Sciatic nerve (tissue), 2 donors: ENCODE results near the gene DYNLT2B. TPM values are rescaled to one million over a fixed set of nuclear protein-coding genes. Genes with fewer than 3 reads are reported as not detected.
"Not testable (repeated sequence)": the region's sequence is repeated elsewhere in the genome, so short reads cannot be mapped to it uniquely, and the experiment has no call there.

Source experiments
- ATAC-seq: fragments of 200-7000 bp; cut with Tn5 transposase; one replicate; pipeline ENCODE4 v1.9.1; 2020; ENCODE audit warnings: mild to moderate bottlenecking, moderate library complexity
- DNase-seq: peaks from one replicate; pipeline ENCODE4 v3.0.0-alpha.2; 2020; ENCODE audit warnings: low spot score
- intact Hi-C: fragments of 100-400 bp; cut with DNase I; formaldehyde crosslinking; loops from one replicate; pipeline ENCODE4 v1.14.2; 2022
- total RNA-seq: library from RNA; stranded (reverse); fragmentation: NEBNext Ultra II Directional; extraction: Animal tissue kit (Norgen Biotek cat#: 25700); gene quantifications from one replicate; pipeline ENCODE4 v1.2.1, GENCODE V29; 2021
- donor health status: DM: no; HTN: no; CAD: no.
- donor health status: DM: no; HTN: no; CAD: no.

The DYNLT2B gene
- total RNA-seq: 9.9 TPM

GRCh38 chr3:196317687-196318467 is at the start of gene DYNLT2B:
TSS of gene DYNLT2B (minus strand) at chr3:196318240. CDS start at chr3:196318152, 88 bp downstream.
- intact Hi-C loops: no loop called here
- peak; percentile 98 for ATAC-seq
- DNase-seq: peak; percentile 91

GRCh38 chr3:196365736-196366135 is 47.7 kb upstream of the DYNLT2B start:
- DNase-seq (no peak), ATAC-seq (no peak)
- intact Hi-C loops: no loop called here

GRCh38 chr3:196360586-196360985 is 42.5 kb upstream of the DYNLT2B start:
- ATAC-seq: no peak
- intact Hi-C loops: no loop called here
- DNase-seq: no peak

GRCh38 chr3:196358540-196358939 is 40.5 kb upstream of the DYNLT2B start:
- intact Hi-C loops, DNase-seq, ATAC-seq: not testable (repeated sequence)

- intact Hi-C loops: no loop called here
- ATAC-seq: no peak
- DNase-seq: no peak
These were observed 39.9 kb upstream of the DYNLT2B start for GRCh38 chr3:196357905-196358304.

- DNase-seq: no peak
- intact Hi-C loops: no loop called here
- no peak for ATAC-seq
These were observed 38.5 kb upstream of the DYNLT2B start for GRCh38 chr3:196356556-196356955.

GRCh38 chr3:196355668-196356067 is 37.6 kb upstream of the DYNLT2B start:
- intact Hi-C loops: no loop called here
- DNase-seq (no peak), ATAC-seq (no peak)

GRCh38 chr3:196354132-196354531 is 36.1 kb upstream of the DYNLT2B start:
- intact Hi-C loops: no loop called here
- ATAC-seq (no peak), DNase-seq (no peak)

GRCh38 chr3:196351541-196351940 is 33.5 kb upstream of the DYNLT2B start:
- ATAC-seq (no peak), DNase-seq (no peak)
- intact Hi-C loops: no loop called here

- intact Hi-C loops: no loop called here
- no peak for ATAC-seq
- DNase-seq: no peak
These were observed 32.0 kb upstream of the DYNLT2B start for GRCh38 chr3:196350067-196350466.

GRCh38 chr3:196348698-196349097 is 30.7 kb upstream of the DYNLT2B start:
- DNase-seq (no peak), ATAC-seq (no peak)
- intact Hi-C loops: no loop called here

- no peak for DNase-seq
- intact Hi-C loops: no loop called here
- no peak for ATAC-seq
These were observed 26.6 kb upstream of the DYNLT2B start for GRCh38 chr3:196344663-196345062.

- intact Hi-C loops, DNase-seq, ATAC-seq: not testable (repeated sequence)
These were observed 25.9 kb upstream of the DYNLT2B start for GRCh38 chr3:196343917-196344316.

- no peak for ATAC-seq
- intact Hi-C loops: no loop called here
- DNase-seq: no peak
These were observed 23.1 kb upstream of the DYNLT2B start for GRCh38 chr3:196341137-196341536.

- no peak for ATAC-seq
- DNase-seq: no peak
- intact Hi-C loops: no loop called here
These were observed 22.4 kb upstream of the DYNLT2B start for GRCh38 chr3:196340466-196340865.

- intact Hi-C loops: no loop called here
- DNase-seq (no peak), ATAC-seq (no peak)
These were observed 21.6 kb upstream of the DYNLT2B start for GRCh38 chr3:196339493-196340254.

GRCh38 chr3:196339044-196339443 is 21.0 kb upstream of the DYNLT2B start:
- intact Hi-C loops: no loop called here
- DNase-seq (no peak), ATAC-seq (no peak)

GRCh38 chr3:196336319-196337145 is 18.5 kb upstream of the DYNLT2B start:
- intact Hi-C loops: no loop called here
- no peak for ATAC-seq
- DNase-seq: no peak

GRCh38 chr3:196335503-196335948 is 17.5 kb upstream of the DYNLT2B start:
- DNase-seq (no peak), ATAC-seq (no peak)
- intact Hi-C loops: no loop called here
